Stimulated activated naive CD4-positive, alpha-beta T cell treated with Interleukin-2 at 50 U/mL for 16 hours (primary cell): ENCODE results near the gene EGF.
"Not testable (repeated sequence)": the region's sequence is repeated elsewhere in the genome, so short reads cannot be mapped to it uniquely, and the experiment has no call there.

Experiments used
- DNase-seq: peaks from one replicate; lab custom pipeline; 2025; lab: John Stamatoyannopoulos, UW

Gene EGF

GRCh38 chr4:109914322-109914721, 1.6 kb downstream of the EGF start:
- DNase-seq = no peak

DNA sequence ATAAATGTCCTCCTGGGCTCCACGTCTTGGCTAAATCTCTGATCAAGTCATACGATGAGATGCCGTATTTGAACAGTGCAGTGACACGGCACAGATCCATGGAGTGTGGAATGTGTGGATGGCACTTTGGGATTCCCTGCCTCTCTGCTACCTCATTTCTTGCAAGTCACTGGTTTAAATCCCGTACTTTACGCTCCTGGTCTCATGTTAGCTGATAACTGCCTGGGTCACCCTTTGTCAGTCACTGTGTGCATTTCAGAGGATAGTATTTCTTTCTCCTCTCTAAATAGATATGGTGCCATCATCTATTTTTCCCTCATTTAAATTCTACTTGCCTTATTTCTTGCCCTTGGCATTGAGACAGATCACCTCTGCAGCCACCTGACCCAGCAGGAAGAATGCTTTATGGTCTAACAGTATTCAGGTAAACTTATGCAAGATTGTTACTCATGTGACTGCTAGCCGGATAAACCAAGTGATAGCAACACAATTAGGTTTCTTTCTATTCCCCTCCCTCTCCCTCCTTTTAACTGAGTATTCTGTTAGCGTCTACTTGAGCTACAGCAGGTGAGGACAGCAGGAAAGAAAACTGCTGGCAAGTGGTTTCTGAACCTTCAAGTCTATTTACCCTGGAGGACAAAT, 2.8 kb downstream of the EGF start:
- DNase-seq = no peak

DNA sequence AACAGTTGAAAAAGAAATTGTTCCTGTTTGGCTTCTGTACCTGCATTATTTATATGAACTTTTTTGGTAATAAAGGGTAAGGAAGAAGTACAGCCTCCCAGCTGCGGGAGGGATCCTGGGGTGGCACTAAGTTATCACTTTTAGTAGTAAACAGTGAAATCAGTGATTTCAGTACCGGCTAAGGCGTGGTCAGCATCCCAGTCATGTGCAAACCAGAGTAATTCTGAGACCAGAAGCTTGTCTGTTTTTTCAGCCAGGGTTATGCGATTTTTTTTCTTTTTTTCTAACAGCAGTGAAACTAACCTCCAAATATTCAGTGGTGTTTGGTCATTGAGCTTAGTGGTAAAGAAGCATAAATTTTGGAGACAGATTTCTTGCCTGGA, 3.3 kb downstream of the EGF start:
- no peak for DNase-seq

GRCh38 chr4:109921384-109921808, 8.7 kb downstream of the EGF start:
- DNase-seq = no peak

DNA sequence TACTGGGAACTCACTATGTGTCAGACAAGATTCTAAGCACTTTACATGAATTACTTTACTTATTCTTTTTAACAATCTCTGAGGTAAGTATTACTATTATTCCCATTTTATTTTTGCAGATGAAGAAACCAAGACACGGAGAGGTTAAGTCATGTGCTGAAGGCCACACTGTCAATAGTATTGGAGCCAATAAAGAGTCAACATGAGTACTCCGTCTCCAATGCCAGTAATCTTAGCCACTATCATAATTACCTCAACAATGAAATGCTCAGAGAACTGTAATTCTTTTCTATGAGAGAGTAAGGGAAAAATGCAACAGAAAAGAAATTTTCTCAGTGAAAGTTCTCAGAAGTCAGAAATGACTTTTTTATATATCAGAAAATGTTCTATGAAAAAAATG, 12.7 kb downstream of the EGF start:
- DNase-seq = no peak

DNA sequence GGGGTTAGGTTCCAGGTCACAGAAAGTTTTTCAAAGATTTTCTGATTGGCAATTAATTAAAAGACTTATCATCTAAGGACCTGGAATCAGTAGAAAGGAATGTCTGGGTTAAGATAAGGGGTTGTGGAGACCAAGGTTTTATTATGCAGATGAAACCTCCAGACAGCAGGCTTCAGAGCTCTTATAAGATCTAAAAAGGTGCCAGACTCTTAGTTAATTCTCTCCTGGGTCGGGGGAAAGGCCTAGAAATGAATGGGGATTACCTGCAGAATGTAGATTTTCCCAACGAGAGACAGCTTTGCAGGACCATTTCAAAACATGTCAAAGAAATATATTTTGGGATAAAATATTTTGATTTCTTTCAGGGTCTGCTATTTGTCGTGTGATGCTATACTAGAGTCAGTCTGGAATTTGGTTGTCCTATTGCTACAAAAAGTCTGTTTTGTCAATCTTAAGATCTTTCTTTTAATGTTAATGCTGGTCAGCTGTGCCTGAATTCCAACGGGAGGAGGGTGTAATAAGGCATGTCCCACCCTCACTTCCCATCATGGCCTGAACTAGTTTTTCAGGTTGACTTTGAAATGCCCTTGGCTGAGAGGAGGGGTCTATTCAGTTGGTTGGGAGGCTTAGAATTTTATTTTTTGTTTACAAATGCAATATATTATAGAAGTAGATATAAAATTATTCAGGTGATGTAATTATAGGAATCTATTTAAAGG, 15.8 kb downstream of the EGF start:
- DNase-seq = no peak

DNA sequence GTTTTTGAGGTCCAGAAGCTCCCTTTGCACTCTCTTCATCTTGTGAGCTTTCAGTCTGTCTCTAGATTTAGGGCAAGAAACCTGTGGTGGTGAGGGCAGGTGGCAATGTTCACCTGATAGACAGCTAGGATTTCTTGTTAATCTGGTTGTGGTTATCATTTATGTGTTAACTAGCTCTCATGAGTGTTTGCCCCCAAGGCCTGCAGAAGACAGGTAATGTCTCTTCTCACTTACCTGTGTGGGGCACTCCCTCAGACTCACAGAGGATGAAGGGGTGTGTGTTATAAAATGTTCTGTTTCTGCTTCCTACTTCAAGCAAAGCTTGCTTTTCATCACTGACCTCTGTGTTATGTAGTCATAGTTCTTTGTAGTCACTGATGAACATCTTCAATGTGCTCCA, 17.8 kb downstream of the EGF start:
- DNase-seq = no peak

DNA sequence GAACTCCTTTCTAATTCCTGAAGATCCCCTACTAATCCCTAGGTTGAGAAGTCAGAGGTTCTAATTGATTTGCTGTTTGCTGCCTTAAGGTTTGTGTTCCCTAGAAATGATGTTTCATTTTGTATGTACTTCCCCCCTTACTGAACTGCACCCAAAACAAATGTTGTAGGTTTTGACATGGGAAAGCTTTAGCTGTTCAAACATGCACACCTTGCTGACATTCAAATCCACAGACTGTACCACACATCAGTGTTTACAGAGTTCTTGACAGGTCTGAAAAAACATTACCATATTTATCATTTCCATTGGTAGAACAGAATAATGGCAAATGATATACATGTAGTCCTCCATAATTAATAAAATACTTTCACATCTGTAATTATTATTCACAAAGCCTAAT, 18.2 kb downstream of the EGF start:
- no peak for DNase-seq

DNA sequence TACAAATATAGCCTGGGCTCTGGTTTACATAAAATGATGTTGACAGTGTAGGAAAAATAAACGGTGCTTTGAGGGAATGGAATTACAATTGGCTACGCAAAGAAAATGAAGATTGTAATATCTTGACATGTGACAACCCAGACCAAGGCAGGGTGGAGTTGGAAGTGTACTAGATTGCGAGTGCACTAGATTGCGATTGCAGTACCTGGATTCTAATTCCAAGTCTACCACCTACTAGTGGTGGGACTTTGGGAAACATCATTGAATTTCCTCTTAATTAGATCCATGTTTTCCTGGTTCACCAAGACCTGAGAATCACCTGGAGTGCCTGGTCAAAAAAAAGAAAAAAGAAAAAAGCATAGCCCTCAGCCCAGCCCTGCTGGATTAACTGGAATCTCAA, 18.6 kb downstream of the EGF start:
- DNase-seq = no peak

DNA sequence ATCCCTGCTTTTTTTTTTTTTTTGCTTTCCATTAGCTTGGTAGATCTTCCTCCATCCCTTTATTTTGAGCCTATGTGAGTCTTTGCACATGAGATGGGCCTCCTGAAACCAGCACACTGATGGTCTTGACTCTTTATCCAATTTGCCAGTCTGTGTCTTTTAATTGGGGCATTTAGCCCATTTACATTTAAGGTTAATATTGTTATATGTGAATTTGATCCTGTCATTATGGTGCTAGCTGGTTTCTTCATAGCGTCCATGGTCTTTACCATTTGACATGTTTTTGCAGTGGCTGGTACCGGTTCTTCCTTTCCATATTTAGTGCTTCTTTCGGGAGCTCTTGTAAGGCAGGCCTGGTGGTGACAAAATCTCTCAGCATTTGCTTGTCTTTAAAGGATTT, 24.7 kb downstream of the EGF start:
- not testable (repeated sequence) for DNase-seq

DNA sequence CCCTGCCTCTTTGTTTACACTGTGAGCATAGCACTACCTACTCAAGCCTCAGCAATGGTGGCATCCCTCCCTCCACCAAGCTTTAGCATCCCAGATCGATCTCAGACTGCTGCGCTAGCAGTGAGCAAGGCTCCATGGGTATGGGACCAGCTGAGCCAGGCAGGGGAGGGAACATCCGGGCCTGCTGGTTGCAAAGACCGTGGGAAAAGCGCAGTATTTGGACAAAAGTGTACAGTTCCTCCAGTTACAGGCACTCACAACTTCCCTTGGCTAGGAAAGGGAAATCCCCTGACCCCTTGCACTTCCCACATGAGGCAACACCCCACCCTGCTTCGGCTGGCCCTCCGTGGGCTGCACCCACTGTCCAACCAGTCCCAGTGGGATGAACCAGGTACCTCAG, 26.5 kb downstream of the EGF start:
- no peak for DNase-seq

- DNase-seq = no peak
These were observed 29.7 kb downstream of the EGF start for GRCh38 chr4:109942292-109942926.

DNA sequence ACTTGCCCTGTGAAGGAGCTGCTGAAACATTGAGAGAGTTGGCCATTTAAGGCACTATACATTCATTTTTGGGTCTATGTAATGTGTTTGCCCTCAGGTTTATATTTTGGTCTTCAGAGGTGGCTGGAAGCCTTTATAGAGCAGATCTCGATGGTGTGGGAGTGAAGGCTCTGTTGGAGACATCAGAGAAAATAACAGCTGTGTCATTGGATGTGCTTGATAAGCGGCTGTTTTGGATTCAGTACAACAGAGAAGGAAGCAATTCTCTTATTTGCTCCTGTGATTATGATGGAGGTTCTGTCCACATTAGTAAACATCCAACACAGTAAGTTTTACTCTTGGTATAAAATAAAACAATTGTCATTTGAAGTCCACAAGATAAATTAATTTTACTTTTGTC, 31.1 kb downstream of the EGF start:
- no peak for DNase-seq

GRCh38 chr4:109944591-109944990, 31.9 kb downstream of the EGF start:
- DNase-seq = no peak

DNA sequence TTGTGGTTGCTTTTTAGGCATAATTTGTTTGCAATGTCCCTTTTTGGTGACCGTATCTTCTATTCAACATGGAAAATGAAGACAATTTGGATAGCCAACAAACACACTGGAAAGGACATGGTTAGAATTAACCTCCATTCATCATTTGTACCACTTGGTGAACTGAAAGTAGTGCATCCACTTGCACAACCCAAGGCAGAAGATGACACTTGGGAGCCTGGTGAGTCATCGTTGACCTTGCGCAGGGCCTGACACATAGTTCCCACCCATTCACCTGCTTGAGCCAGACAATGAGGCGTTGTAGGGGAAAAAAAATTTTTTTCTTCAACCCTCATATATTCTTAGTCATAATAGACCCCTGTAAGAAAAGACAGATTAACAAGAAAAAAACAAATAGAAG, 32.4 kb downstream of the EGF start:
- peak; percentile 17 for DNase-seq

DNA sequence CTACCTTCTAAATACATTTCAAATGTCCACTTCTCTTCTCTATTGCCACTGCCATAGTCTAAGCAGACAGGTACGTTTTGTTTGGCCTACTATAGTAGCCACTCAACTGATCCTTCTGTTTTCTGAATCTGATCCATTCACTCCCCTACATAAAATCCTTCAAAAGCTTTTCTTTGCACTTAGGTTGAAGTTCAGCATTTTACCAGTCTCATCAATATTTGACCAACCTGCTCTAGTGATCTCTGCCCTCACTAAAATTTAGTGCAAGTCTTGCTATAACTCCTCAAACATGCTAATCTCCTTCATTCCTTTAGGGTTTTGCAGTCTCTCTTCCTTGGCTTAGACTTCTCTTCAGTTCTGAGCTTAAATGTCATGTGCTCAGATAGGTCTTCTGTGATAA, 33.4 kb downstream of the EGF start:
- DNase-seq = no peak

DNA sequence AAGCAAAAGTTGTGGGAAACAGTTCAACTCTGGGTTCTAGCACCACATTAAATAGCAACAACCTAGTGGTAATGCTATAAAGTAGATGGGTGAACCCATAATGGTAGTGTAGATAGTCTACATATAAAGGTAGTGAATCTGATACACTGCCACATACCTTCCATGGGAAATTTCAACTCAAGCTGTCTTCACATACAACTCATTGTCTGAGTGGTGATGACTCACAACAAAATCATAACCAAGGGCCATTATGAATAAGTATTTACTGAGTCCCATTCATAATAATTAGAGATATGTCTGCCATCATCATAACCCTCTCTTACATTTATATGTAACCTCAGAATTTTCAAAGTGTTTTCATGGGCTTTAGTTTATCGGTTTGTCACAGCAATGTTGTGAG, 34.8 kb downstream of the EGF start:
- no peak for DNase-seq

DNA sequence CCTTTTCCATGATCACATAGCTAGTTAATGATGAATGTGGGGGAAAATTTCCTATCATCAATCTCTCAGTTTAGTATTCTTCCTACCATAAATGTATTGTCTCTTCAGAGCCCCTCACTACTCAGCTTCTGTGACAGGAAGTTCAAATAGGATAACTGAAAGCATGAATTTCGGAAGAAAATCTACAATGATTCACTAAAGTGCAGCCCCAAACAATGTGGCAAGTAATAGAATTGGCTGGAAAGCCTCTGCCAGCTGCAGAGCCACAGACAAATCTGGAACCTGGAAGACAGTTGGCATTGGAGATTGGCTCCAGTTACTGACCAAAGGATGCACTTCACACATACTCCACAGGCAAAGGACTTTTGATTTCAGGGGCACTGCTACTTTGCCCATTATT, 35.2 kb downstream of the EGF start:
- no peak for DNase-seq

- not testable (repeated sequence) for DNase-seq
These were observed 36.5 kb downstream of the EGF start for GRCh38 chr4:109949099-109949718.

DNA sequence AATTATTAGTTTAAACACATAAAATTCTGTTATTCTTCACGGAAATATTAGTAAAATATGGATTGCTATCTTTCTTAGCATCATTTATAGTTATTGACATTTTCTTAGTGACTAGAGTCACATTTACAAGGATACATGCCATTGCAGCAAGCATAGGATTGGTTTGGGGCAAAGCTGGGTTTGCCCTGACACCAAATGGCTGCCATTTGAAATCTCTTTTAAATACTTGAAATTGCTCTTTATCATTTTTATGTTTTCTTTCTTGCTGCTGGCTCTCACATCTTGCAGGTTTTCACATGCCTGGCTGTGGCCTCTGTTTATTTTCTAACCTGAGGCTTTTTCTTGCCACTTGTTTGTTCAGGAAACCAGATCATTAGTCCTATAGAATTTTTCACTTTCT, 39.9 kb downstream of the EGF start:
- DNase-seq = no peak

DNA sequence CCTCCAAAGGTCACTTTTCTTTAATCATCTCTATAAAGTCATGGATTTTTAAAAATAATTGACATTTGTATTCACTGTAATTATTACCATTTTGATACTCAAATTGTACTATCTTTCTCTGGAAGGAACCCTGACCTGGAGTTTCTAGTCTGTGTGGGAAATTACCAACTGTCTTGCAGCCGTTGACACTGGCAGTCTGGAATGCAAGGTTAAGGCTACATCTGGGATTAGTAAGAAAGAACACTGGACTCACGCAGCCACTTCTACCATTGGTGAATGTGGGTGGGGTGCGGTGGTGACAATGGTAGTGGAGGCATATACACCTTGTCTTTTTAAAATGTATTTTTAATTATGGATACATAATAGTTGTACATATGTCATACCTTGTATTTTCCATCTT, 40.9 kb downstream of the EGF start:
- no peak for DNase-seq

DNA sequence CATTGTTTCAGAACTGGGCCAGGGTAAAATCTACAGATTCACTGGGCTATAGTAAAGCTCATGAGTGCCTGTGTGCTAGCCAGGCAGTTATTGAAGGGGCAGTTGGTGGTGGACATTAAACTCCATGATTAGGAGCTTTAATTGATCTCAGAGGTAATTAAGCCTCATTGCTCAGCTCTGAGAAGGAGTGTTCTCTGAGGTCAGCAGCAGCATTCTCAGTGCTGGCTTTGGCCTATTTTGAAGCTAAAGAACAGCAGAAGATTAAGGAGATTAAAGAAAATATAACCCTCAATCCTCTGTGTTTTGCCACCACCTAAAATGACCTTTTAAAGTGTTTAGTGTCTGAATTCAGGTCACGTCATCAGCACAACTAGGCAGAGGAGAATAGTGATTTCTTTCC, 42.5 kb downstream of the EGF start:
- no peak for DNase-seq

GRCh38 chr4:109957227-109957626, 44.5 kb downstream of the EGF start:
- DNase-seq = no peak
